Activated T-cell treated with anti-CD3 and anti-CD28 coated beads, Interleukin-2, amount 50 U/mL, for 24 hours (primary cell): ENCODE measurements around the gene CACTIN.

Experiments used
- DNase-seq: peaks from one replicate; pipeline ENCODE4 v3.0.0-alpha.2; 2020
- H3K27ac Mint-ChIP-seq: 2 replicates; pipeline ENCODE4 v1.8.0; 2020; ENCODE audit warnings: mild to moderate bottlenecking, mixed read lengths
- H3K27me3 Mint-ChIP-seq: 2 replicates; pipeline ENCODE4 v1.8.0; 2020; ENCODE audit warnings: mixed read lengths
- H3K36me3 Mint-ChIP-seq: 2 replicates; pipeline ENCODE4 v1.8.0; 2020; ENCODE audit warnings: low read depth, mixed read lengths
- H3K4me1 Mint-ChIP-seq: 2 replicates; pipeline ENCODE4 v1.8.0; 2020; ENCODE audit warnings: low read depth, mixed read lengths
- H3K4me3 Mint-ChIP-seq: 2 replicates; pipeline ENCODE4 v1.8.0; 2020; ENCODE audit warnings: mild to moderate bottlenecking, moderate library complexity, mixed read lengths
- H3K9me3 Mint-ChIP-seq: 2 replicates; pipeline ENCODE4 v1.8.0; 2020; ENCODE audit warnings: mixed read lengths

CACTIN gene

GRCh38 chr19:3643674-3644313 lies 17.2 kb upstream of the CACTIN start:
- no peaks in the 10 kb centered on the region for H3K9me3 Mint-ChIP-seq
- DNase-seq: no peak
- H3K36me3 Mint-ChIP-seq: peaks cover 32% of the 10 kb centered on the region
- H3K27me3 Mint-ChIP-seq: no peaks in the 10 kb centered on the region
- no peak overlapping the region for H3K4me3 Mint-ChIP-seq
- no peaks in the 10 kb centered on the region for H3K4me1 Mint-ChIP-seq
- no peak overlapping the region for H3K27ac Mint-ChIP-seq

DNA sequence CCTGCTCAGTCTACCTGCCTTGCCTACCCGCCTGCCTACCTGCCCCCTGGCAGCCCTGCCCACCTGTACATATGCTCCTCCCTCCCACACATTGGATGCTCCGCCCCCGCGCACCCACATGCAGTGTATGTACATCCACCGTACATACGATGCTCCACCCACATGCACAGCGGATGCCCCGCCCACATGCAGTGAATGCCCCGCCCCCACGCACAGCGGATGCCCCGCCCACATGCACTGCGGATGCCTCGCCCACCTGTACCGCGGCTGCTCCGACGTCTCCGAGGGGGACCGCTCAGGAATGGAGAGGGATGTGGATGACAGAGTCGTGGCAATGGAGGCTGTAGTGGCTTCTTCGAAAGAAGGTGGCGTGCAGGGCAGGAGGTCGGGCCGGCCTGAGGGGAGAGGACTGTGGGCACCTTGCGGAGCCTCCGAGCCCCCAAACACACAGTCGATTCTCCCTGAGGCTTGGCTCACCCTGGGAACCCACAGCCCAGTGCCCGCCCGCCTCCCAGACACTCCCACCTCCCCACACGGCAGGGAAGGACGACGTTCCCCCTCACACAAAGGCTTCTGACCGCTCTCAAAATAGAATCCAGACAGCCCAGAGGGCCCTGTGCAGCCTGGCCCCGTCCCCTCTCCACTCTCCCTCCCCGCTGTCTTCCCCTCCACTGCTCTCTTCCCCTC lies 16.5 kb upstream of the CACTIN start:
- H3K27ac Mint-ChIP-seq: no peak overlapping the region
- H3K4me1 Mint-ChIP-seq: no peaks in the 10 kb centered on the region
- H3K9me3 Mint-ChIP-seq: no peaks in the 10 kb centered on the region
- peaks cover 36% of the 10 kb centered on the region for H3K36me3 Mint-ChIP-seq
- no peaks in the 10 kb centered on the region for H3K27me3 Mint-ChIP-seq
- peak; percentile 48 for DNase-seq
- no peak overlapping the region for H3K4me3 Mint-ChIP-seq

GRCh38 chr19:3642296-3642695 lies 15.7 kb upstream of the CACTIN start:
- Mint-ChIP-seq H3K4me1 (no peaks in the 10 kb centered on the region), H3K27me3 (no peaks in the 10 kb centered on the region), H3K36me3 (peaks cover 36% of the 10 kb centered on the region), H3K4me3 (no peak overlapping the region), H3K9me3 (no peaks in the 10 kb centered on the region), H3K27ac (no peak overlapping the region)
- DNase-seq: no peak

DNA sequence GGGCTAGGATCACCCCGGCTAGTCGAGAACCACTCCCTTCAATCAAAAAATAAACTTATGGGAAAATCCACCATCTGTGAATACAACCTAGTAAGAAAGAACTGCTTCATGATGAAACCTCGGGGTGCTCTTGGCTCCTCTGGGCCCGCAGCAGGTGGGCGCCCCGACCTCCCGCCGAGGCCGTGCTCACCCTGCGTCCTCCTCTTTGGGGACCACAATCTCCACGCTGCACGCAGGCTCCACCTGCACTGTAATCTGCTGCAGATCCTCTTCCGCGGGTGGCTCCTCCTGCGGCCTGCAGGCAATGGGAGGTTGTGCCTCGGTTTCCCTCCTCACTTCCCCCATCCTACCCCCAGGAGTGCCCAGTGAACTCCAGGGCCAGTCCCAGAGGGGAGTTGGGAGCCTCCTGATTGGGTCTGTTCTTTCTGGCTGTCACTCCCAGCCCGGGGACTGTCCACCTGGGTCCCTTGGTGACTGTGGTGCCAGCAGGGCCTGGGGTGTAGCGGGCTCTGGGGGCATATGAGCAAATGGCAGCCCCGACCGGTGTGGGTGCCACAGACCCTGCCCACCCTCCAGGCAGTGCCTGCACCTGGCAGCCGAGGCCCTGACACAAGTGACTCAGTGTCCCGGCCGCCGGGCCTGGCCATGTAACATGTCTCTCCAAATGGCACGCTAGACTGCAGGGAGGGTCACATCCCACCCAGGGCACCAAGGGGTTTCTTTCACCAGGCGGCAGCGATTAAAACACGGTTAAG lies 15.1 kb upstream of the CACTIN start:
- H3K27me3 Mint-ChIP-seq: no peaks in the 10 kb centered on the region
- no peak overlapping the region for H3K27ac Mint-ChIP-seq
- no peak overlapping the region for H3K4me3 Mint-ChIP-seq
- no peak for DNase-seq
- no peaks in the 10 kb centered on the region for H3K4me1 Mint-ChIP-seq
- H3K36me3 Mint-ChIP-seq: peaks cover 36% of the 10 kb centered on the region
- no peaks in the 10 kb centered on the region for H3K9me3 Mint-ChIP-seq

DNA sequence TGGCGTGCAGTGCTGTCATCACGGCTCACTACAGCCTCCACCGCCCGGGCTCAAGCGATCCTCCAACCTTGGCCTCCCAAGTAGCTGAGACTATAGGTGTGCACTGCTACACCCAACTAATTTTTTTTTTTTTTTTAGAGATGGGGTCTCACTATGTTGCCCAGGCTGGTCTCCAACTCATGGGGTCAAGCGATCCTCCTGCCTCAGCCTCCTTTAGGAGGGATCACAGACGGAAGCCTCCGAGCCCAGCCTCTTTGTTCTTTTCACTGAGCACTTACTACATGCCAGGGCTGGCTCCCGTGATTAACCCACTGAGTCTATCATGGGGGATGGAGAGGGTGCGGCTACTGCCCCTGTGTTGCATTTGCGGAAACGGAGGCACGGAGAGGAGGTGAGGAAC lies 12.9 kb upstream of the CACTIN start:
- Mint-ChIP-seq H3K4me3 (no peak overlapping the region), H3K36me3 (peaks cover 33% of the 10 kb centered on the region), H3K27ac (no peak overlapping the region), H3K9me3 (no peaks in the 10 kb centered on the region), H3K27me3 (no peaks in the 10 kb centered on the region), H3K4me1 (no peaks in the 10 kb centered on the region)
- no peak for DNase-seq

DNA sequence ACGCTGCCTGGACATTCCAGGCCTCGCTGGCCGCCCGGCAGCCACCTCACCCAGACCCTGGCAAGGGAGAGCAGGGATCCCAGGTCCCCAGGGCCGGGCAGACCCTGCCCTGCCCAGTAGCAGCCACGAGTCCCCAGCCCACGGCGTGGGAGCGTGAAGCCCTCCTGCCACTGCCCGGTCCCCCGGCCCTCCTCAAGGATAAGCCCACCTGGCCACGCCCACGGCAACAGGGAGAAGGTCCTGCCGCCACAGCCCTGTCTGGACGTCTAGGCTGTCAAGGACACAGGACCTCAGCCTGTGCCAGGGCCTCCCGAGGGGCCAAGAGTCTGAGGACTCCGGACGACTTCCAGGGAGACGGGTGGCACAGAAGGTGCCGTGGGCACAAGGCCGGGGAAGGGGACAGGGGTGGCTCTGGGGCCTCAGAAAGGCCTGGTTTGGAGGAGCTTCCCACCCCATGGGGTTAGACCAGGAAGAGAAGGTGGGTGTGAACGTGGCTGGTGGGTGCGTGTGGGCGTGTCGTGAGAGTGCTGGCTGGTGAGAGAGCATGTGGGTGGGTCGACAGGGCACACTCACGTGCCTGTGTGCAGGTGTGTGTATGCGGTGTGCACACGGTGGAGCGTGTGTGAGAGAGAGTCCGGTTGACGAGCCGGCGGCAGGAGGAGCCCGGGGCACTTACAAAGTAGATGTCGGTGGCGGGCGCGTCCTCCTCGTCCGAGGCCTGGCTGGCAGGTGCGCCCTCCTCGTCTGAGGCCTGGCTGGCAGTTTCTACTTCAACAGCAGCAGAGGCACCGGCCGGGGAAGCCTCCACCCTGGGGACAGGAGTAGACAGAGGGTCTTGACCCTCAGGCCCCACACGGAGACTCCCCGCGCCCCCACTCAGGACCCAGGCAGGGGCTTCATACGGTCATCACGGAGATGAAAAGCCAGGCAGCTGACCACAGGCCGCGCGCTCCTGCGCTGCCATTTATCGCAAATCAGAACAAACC lies 11.9 kb upstream of the CACTIN start:
- Mint-ChIP-seq H3K9me3 (no peaks in the 10 kb centered on the region), H3K27me3 (no peaks in the 10 kb centered on the region), H3K4me1 (no peaks in the 10 kb centered on the region), H3K4me3 (no peak overlapping the region), H3K27ac (no peak overlapping the region), H3K36me3 (peaks cover 33% of the 10 kb centered on the region)
- DNase-seq: no peak

GRCh38 chr19:3637621-3638020 lies 11.0 kb upstream of the CACTIN start:
- no peaks in the 10 kb centered on the region for H3K4me1 Mint-ChIP-seq
- no peaks in the 10 kb centered on the region for H3K27me3 Mint-ChIP-seq
- H3K9me3 Mint-ChIP-seq: no peaks in the 10 kb centered on the region

DNA sequence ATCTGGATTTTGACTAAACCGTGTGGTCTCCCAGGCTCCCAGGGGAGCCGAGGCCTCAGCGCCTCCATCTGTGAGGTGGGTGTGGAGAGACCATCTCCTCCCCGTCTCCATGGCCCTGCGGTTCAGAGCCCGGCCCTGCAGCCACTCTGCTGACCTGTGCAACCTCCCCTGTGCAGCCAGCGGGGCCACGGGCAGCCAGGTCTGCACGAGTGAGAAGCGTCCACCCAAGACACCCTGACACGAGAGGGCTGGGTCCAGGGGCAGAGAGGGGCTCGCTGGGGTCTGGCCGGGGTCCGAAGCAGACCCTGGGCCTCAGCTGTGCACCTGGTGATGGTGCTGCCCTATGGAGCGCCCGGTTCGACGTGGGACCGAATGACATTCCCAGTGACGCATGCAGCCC lies 10.4 kb upstream of the CACTIN start:
- Mint-ChIP-seq H3K4me1 (no peaks in the 10 kb centered on the region), H3K4me3 (no peak overlapping the region), H3K27me3 (no peaks in the 10 kb centered on the region), H3K27ac (no peak overlapping the region), H3K9me3 (no peaks in the 10 kb centered on the region), H3K36me3 (peaks cover 30% of the 10 kb centered on the region)
- no peak for DNase-seq

More at GRCh38 chr19:3637621-3638020, 11.0 kb upstream of the CACTIN start:
- Mint-ChIP-seq H3K27ac (no peak overlapping the region), H3K36me3 (peaks cover 30% of the 10 kb centered on the region), H3K4me3 (no peak overlapping the region)
- no peak for DNase-seq

GRCh38 chr19:3636506-3636905 lies 9.9 kb upstream of the CACTIN start:
- Mint-ChIP-seq H3K4me1 (no peaks in the 10 kb centered on the region), H3K36me3 (peaks cover 29% of the 10 kb centered on the region), H3K27me3 (no peaks in the 10 kb centered on the region), H3K4me3 (no peak overlapping the region), H3K9me3 (no peaks in the 10 kb centered on the region), H3K27ac (no peak overlapping the region)
- DNase-seq: no peak

DNA sequence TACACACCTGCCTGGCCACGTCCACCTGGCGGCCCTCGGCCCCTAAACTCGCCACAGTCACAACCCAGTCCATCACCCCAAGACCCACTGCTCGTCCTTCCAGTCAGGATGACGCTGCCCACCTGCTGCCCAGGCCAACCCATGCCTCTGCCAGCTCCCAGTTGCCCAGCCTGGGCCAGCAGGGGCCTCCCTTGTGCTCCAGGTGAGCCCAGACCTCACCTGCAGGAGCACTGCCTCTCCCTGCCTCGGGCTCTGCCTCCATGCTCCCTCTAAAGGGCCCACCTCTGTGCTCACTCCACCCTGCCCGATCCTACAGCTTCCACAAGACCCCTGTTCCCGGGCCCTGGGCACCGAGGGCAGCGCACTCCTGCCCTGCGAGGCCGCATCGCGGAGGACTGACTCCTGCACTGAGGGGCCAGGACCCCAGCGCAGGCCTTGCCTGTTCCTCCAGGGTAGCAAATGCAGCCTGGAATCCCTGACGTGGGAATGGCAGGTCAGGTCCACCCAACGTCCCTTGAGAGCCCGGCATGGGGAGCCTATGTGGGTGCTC lies 8.0 kb upstream of the CACTIN start:
- no peak for DNase-seq
- H3K4me1 Mint-ChIP-seq: no peaks in the 10 kb centered on the region
- H3K4me3 Mint-ChIP-seq: no peak overlapping the region
- H3K27ac Mint-ChIP-seq: no peak overlapping the region
- no peaks in the 10 kb centered on the region for H3K9me3 Mint-ChIP-seq
- H3K36me3 Mint-ChIP-seq: peaks cover 26% of the 10 kb centered on the region
- no peaks in the 10 kb centered on the region for H3K27me3 Mint-ChIP-seq

- no peaks in the 10 kb centered on the region for H3K27me3 Mint-ChIP-seq
- H3K4me1 Mint-ChIP-seq: no peaks in the 10 kb centered on the region
- DNase-seq: no peak
- H3K27ac Mint-ChIP-seq: no peak overlapping the region
- H3K4me3 Mint-ChIP-seq: no peak overlapping the region
- H3K36me3 Mint-ChIP-seq: peaks cover 18% of the 10 kb centered on the region
- H3K9me3 Mint-ChIP-seq: no peaks in the 10 kb centered on the region
These were observed 7.0 kb upstream of the CACTIN start for GRCh38 chr19:3633559-3633988.

DNA sequence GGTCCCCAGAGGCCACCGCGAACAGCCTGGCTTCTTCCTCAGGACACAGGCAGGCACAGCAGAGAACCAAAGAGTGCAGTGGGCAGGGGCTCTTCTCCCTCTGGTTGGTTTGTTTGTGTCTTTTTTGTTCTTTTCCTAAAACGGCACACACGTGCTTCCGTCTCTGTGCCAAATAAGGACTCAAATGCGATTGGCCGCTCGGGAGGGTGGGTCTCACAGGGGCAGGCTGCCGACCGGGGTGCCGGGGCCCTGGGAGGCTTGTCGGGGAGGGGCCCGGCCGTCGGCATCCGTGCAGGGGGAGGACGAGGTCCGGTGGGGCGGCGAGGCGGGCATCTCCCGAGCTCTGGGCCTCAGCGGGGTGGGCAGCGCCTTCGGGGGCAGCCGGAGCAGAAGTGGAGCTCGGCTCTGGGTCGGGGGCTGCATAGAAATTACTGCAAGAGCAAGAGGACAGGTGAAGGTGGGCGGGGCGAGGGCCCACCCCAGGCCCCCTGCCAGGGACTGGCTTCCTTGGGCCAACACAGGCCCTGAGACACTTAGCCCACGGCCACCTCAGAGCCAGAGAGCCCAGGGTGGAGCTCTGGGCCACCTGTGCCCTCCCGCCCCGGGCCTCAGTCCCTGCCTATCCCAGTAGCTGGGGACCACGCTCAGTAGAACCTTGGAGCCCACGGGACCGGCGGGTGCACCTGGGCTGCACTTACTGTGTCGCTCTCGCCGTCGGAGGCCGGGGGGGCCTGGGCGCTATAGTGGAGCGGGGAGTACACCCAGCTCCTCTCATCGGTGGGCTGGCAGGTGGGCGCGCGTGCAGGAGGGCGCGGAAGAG lies 6.4 kb upstream of the CACTIN start:
- H3K27me3 Mint-ChIP-seq: no peaks in the 10 kb centered on the region
- H3K27ac Mint-ChIP-seq: no peak overlapping the region
- DNase-seq: no peak
- H3K9me3 Mint-ChIP-seq: no peaks in the 10 kb centered on the region
- no peaks in the 10 kb centered on the region for H3K4me1 Mint-ChIP-seq
- no peak overlapping the region for H3K4me3 Mint-ChIP-seq
- H3K36me3 Mint-ChIP-seq: peaks cover 16% of the 10 kb centered on the region

- Mint-ChIP-seq H3K27ac (no peak overlapping the region), H3K36me3 (peaks cover 16% of the 10 kb centered on the region), H3K9me3 (no peaks in the 10 kb centered on the region)
These were observed 5.5 kb upstream of the CACTIN start for GRCh38 chr19:3632098-3632497.

More at GRCh38 chr19:3632098-3632497, 5.5 kb upstream of the CACTIN start:
- Mint-ChIP-seq H3K27me3 (no peaks in the 10 kb centered on the region), H3K4me1 (peaks cover 4% of the 10 kb centered on the region), H3K4me3 (no peak overlapping the region)
- no peak for DNase-seq
